Measurements from ENCODE around the gene H2BK1.

Gene H2BK1

DNA sequence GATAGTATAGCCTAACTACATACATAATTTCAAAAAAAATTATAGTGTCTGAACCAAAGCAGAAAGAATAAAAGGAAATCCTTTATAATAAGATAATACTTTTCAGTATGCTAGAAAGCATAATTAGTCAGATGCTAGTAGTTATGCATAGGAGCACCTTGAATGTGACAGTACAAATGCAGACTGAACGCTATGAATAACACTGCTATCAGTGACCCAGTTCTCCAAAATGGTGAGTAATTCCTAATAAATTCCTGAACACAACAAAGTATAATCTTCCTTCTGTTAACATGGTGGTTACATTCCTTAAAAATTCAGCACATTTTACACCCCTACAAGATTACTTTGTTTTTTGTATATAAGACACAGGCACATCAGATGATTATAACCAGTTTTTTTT is 20.8 kb upstream of the H2BK1 start:
- DNase-seq, result no peak

DNA sequence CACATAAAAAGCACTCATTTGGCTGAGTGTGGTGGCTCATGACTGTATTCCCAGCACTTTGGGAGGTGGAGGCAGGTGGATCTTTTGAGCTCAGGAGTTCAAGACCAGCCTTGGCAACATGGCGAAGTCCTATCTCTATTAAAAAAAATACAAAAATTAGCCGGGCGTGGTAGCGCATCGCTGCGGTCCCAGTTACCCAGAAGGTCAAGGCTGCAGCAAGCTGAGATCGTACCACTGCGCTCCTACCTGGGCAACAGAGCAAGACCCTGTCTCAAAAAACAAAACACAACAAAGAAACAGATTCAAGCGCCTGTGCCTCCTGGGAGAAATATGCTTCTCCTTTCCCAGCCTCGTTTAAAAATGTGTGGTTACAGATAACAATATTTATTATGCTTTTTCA is 19.0 kb upstream of the H2BK1 start:
- DNase-seq, result no peak

GRCh38 chr7:151228024-151228866 is 18.0 kb upstream of the H2BK1 start:
- no peak for DNase-seq

- DNase-seq, result peak; percentile 88 to 89
Measured at GRCh38 chr7:151226875-151227782, 16.8 kb upstream of the H2BK1 start, which contains the start of gene ABCF2. Gene ABCF2 (minus strand): TSS chr7:151227205. CDS start chr7:151226458, 747 bp downstream.

- DNase-seq, result no peak
Measured at GRCh38 chr7:151226560-151226874, 16.2 kb upstream of the H2BK1 start.

- peak; percentile 31 to 32 for DNase-seq
Measured at GRCh38 chr7:151225948-151226510, 15.7 kb upstream of the H2BK1 start.

DNA sequence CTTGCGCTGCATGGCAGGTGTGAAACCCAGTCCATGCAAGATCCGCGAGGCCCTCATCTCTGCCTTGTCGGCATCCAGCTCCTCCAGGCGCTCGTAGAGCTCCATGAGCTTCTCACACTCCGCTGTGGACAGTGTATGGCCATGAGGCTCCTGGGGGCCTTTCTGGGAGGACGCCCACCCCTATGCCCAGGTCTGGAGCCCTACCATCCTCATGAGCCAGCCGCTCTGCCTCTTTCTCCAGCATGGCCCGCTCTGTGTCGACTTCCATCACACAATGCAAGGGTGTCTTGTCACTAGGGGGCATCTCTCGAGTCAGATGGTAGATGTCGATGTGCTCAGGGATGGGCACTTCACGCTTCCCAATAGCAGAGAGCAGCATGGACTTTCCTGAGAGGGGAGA is 13.4 kb upstream of the H2BK1 start:
- no peak for DNase-seq

- no peak for DNase-seq
Measured at GRCh38 chr7:151218170-151218569, 7.9 kb upstream of the H2BK1 start.

GRCh38 chr7:151215396-151215795 is 5.1 kb upstream of the H2BK1 start:
- DNase-seq, result no peak

DNA sequence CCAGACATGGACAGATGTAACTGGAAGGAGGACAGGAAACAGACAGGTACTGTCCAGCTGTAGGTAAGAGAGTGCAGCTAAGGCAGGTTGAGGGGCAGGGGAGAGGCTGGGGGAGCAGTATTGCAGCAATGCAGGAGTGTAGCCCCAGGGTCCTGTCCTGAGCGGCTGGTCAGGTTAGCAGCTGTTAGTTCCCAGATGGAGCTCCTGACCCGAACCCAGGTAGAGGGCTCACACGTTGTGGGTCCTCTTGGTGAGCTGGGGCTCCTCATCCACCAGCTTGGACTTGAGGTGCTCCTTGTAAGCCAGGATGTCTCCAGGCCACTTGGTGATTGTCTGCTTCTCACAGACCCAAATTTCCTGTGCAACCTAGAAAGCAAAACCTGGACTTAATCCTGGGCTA is 3.5 kb upstream of the H2BK1 start:
- no peak for DNase-seq

DNA sequence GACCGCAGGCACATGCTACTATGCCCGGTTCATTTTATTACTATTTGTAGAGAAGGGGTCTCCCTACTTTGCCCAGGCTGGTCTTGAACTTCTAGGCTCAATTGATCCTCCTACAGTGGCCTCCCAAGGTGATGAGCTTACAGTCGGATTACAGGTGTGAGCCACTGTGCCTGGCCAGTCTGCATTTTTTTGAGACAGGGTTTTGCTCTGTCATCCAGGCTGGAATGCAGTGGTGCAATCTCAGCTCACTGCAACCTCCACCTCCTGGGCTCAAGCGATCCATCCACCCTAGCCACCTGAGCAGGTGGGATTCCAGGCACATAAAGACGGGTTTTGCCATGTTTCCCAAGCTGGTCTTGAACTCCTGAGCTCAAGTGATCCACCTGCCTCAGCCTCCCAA is 2.3 kb upstream of the H2BK1 start:
- no peak for DNase-seq

- no peak for DNase-seq
Measured at GRCh38 chr7:151211155-151211772, 976 bp upstream of the H2BK1 start.

GRCh38 chr7:151209588-151209987 is 700 bp downstream of the H2BK1 start:
- DNase-seq, result no peak

- DNase-seq, result no peak
Measured at GRCh38 chr7:151208253-151208862, 1.9 kb downstream of the H2BK1 start.

- DNase-seq, result no peak
Measured at GRCh38 chr7:151207804-151208203, 2.5 kb downstream of the H2BK1 start.

DNA sequence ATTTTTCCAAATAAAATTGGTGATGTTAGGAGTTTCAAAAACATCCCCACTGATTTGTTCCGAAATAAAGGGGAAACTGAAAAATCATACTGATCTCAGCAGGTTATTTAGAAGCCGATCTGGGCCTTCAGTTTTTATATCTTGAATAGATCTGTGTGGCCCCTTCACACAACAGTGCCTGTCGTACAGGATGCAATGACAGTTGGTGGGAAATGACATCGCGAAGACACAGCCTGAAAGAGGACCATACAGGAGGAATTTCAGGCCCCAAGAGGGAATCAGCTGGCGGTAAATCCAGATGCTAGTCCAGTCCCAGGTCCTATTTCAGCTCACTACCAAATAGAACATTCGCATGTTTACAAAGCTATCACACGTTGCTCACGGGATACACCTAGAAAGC is 3.0 kb downstream of the H2BK1 start:
- DNase-seq, result no peak

DNA sequence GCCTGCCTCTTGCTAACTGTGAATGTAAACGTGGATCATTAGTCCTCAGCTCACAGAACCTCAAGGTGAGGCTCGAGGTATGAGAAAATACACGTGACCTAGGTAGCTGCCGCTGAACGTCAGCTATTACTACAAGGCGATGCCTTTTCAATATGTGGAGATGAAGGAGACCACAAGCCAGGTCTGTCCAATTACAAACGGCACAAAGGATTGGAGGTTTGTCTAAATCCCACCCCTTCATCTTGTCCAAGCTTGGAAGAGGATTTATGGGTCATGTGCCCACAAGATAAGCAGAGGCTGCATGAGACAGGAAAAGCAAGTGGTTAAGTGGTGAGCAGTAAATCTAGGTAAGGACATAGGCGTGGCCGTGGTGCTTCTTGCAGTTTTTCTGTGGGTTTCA is 3.4 kb downstream of the H2BK1 start:
- no peak for DNase-seq

- no peak for DNase-seq
Measured at GRCh38 chr7:151205730-151206129, 4.6 kb downstream of the H2BK1 start.

DNA sequence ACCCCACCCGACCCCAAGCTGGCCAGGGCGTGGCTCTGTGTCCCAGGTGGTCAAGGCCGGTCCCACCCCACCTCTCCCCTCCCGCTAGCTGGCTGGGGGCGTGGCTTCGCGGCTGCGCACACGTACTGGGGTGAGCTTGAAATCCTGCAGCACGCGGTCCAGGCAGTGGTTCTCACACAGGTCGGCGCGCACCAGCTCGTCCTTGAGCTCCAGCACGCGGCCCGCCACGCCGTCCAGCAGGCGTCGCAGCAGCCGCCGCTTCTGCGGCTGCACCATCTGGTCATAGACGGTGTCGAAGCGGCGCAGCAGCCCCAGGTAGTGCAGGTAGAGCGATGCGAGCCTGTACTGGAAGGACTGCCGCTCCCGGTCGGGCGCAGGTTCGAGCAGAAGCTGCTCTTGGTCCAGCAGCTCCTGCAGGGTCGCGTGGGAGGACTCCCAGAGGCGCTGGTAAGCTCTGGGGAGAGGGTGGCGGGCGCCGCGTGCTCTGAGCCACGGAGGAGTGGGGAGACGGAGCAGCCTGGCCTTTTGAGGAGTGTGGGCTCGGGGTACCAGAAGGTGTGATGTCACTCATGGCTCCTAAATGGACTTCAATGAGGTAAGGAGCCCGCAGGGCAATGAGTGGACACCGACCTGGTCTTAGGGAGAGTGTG is 5.8 kb downstream of the H2BK1 start:
- DNase-seq, result no peak

- DNase-seq, result no peak
Measured at GRCh38 chr7:151202836-151203235, 7.5 kb downstream of the H2BK1 start.

- DNase-seq, result no peak
Measured at GRCh38 chr7:151201751-151202150, 8.5 kb downstream of the H2BK1 start.

DNA sequence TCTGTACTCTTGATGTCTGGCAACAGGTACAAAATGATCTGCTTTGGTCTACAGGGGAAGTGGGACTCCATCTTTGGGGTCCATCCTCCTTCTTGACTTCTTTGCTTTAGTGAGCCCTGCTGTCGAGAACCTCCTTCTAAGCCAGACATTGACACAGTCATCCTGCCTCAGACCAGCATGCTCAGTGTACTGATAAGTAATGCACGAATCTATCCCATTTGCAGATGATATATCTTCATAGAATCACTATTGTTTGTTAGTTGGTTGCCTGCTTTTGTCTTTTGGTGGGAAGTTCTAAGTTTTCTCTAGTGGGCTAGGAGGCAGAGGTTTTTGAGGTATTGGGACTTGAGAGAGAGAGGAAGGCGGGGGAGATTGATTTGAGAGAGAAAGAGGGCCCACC is 8.9 kb downstream of the H2BK1 start:
- DNase-seq, result no peak

Data from AML-193 (cell line).